Neural cell (in vitro differentiated cells): ENCODE data around the gene ST3GAL5. TPM values are rescaled to one million over a fixed set of nuclear protein-coding genes. Genes with fewer than 3 reads are reported as not detected.
"Not testable (repeated sequence)": the region's sequence is repeated elsewhere in the genome, so short reads cannot be mapped to it uniquely, and the experiment has no call there.

Experiments
- H2AFZ ChIP-seq: fragments of 200-600, 300-800 bp; sonication (generic), shearing (Covaris generic); 2 replicates; pipeline ENCODE4 v1.6.0; 2014; ENCODE audit warnings: low read depth, mild to moderate bottlenecking, antibody characterized with exemption, low read length, moderate library complexity
- H3F3A ChIP-seq: fragments of 200-600 bp; shearing (Covaris generic); 2 replicates; pipeline ENCODE4 v1.6.1; 2016; ENCODE audit warnings: mild to moderate bottlenecking, moderate library complexity, mixed read lengths, antibody characterized with exemption, low read length; ENCODE audit not compliant: insufficient read depth, poor library complexity, severe bottlenecking
- H3K27ac ChIP-seq: fragments of 200-600, 300-800 bp; sonication (generic), shearing (Covaris generic); 2 replicates; pipeline ENCODE4 v1.5.1; 2014; ENCODE audit warnings: mild to moderate bottlenecking, low read length, moderate library complexity
- H3K27me3 ChIP-seq: fragments of 300-800, 200-600 bp; sonication (generic), shearing (Covaris generic); 2 replicates; pipeline ENCODE4 v1.6.0; 2014; ENCODE audit warnings: mild to moderate bottlenecking, low read depth, low read length, moderate library complexity; ENCODE audit not compliant: insufficient read depth
- H3K36me3 ChIP-seq: fragments of 300-800, 200-600 bp; sonication (generic), shearing (Covaris generic); 2 replicates; pipeline ENCODE4 v1.5.1; 2014; ENCODE audit warnings: mild to moderate bottlenecking, antibody characterized with exemption, low read length, moderate library complexity; ENCODE audit not compliant: insufficient read depth
- H3K4me2 ChIP-seq: fragments of 300-800, 200-600 bp; sonication (generic), shearing (Covaris generic); 2 replicates; pipeline ENCODE4 v1.6.0; 2014; ENCODE audit warnings: mild to moderate bottlenecking, low read length
- H3K4me3 ChIP-seq: fragments of 300-800, 200-600 bp; sonication (generic), shearing (Covaris generic); 2 replicates; pipeline ENCODE4 v1.5.1; 2014; ENCODE audit warnings: mild to moderate bottlenecking, low read length, moderate library complexity
- H3K79me2 ChIP-seq: fragments of 200-600 bp; shearing (Covaris generic); replicated peaks from 2 replicates; pipeline ENCODE4 v1.6.0; 2014; ENCODE audit warnings: mild to moderate bottlenecking, low read length, moderate library complexity; ENCODE audit not compliant: insufficient read depth
- H3K9ac ChIP-seq: fragments of 300-800, 200-600 bp; sonication (generic), shearing (Covaris generic); 2 replicates; pipeline ENCODE4 v1.6.1; 2016; ENCODE audit warnings: mild to moderate bottlenecking, low read length, mixed read lengths
- H3K9me2 ChIP-seq: fragments of 200-600 bp; shearing (Covaris generic); 2 replicates; pipeline ENCODE4 v1.6.1; 2016; ENCODE audit warnings: mild to moderate bottlenecking, low read length, mixed read lengths; ENCODE audit not compliant: insufficient read depth
- H3K9me3 ChIP-seq: fragments of 200-600, 300-800 bp; sonication (generic), shearing (Covaris generic); 2 replicates; pipeline ENCODE4 v1.6.1; 2016; ENCODE audit warnings: mild to moderate bottlenecking, mixed run types, low read length, moderate library complexity, mixed read lengths
- H4K20me1 ChIP-seq: fragments of 200-600 bp; shearing (Covaris generic); 2 replicates; pipeline ENCODE4 v1.6.1; 2016; ENCODE audit warnings: mild to moderate bottlenecking, mixed run types; ENCODE audit not compliant: insufficient read depth
- CTCF ChIP-seq: fragments of 450-650 bp; IDR thresholded peaks from 2 replicates; pipeline ENCODE4 v1.5.1; 2014; ENCODE audit warnings: antibody characterized with exemption, mild to moderate bottlenecking, moderate library complexity; ENCODE audit not compliant: poor library complexity, severe bottlenecking
- EP300 ChIP-seq: fragments of 450-650 bp; conservative IDR thresholded peaks from 2 replicates; pipeline ENCODE4 v1.6.1; 2014; ENCODE audit warnings: antibody characterized with exemption, mild to moderate bottlenecking, moderate library complexity; ENCODE audit not compliant: poor library complexity, severe bottlenecking
- EZH2 ChIP-seq: fragments of 200-600, 300-800 bp; shearing (Covaris generic), sonication (generic); IDR thresholded peaks from 2 replicates; pipeline ENCODE4 v1.6.1; 2014; ENCODE audit warnings: antibody characterized with exemption, low read length, borderline replicate concordance, mild to moderate bottlenecking; ENCODE audit not compliant: insufficient read depth, poor library complexity, severe bottlenecking
- MXI1 ChIP-seq: fragments of 450-650 bp; conservative IDR thresholded peaks from 2 replicates; pipeline ENCODE4 v1.6.1; 2014; ENCODE audit warnings: antibody characterized with exemption, mild to moderate bottlenecking; ENCODE audit not compliant: poor library complexity, severe bottlenecking
- POLR2AphosphoS5 ChIP-seq: IDR thresholded peaks from 2 replicates; pipeline ENCODE4 v1.6.1; 2012
- RAD21 ChIP-seq: fragments of 450-650 bp; conservative IDR thresholded peaks from 2 replicates; pipeline ENCODE4 v1.6.1; 2014; ENCODE audit warnings: antibody characterized with exemption, mild to moderate bottlenecking, moderate library complexity
- REST ChIP-seq: IDR thresholded peaks from 2 replicates; pipeline ENCODE4 v1.6.1; 2012; ENCODE audit warnings: borderline replicate concordance
- SMC3 ChIP-seq: fragments of 450-650 bp; conservative IDR thresholded peaks from 2 replicates; pipeline ENCODE4 v1.6.1; 2014; ENCODE audit warnings: antibody characterized with exemption, mild to moderate bottlenecking, moderate library complexity; ENCODE audit not compliant: poor library complexity
- TAF1 ChIP-seq: IDR thresholded peaks from 2 replicates; pipeline ENCODE4 v1.6.1; 2012; ENCODE audit warnings: low read depth
- polyA plus RNA-seq: library from polyadenylated mRNA; depleted of rRNA; stranded (reverse); fragments of >200 nt; gene quantifications from 2 replicates; pipeline ENCODE4 v1.2.3, GENCODE V29; 2014

ST3GAL5 gene
- polyA plus RNA-seq, 1 donor from 2014 or later: 55.6 TPM

GRCh38 chr2:85880716-85881328 lies 8.0 kb downstream of the ST3GAL5 start:
- H3K4me3 ChIP-seq, H3K79me2 ChIP-seq, H3K9ac ChIP-seq, H3F3A ChIP-seq, H2AFZ ChIP-seq, H3K36me3 ChIP-seq, H3K27ac ChIP-seq, H3K27me3 ChIP-seq, H3K4me2 ChIP-seq, H4K20me1 ChIP-seq, H3K9me2 ChIP-seq, H3K9me3 ChIP-seq: not testable (repeated sequence)

- no peak overlapping the region for H3K4me2 ChIP-seq
- no peaks in the 10 kb centered on the region for H3K79me2 ChIP-seq
- no peaks in the 10 kb centered on the region for H3K27me3 ChIP-seq
- H3F3A ChIP-seq: no peaks in the 10 kb centered on the region
- no peaks in the 10 kb centered on the region for H3K36me3 ChIP-seq
- H3K27ac ChIP-seq: no peak overlapping the region
- TF ChIP-seq SMC3 (no peak), TAF1 (no peak), REST (no peak), EZH2 (no peak), EP300 (no peak), POLR2AphosphoS5 (no peak), MXI1 (no peak)
- no peaks in the 10 kb centered on the region for H3K9me2 ChIP-seq
- no peak overlapping the region for H2AFZ ChIP-seq
- H3K4me3 ChIP-seq: no peak overlapping the region
- no peak overlapping the region for H3K9ac ChIP-seq
- H3K9me3 ChIP-seq: no peaks in the 10 kb centered on the region
- no peaks in the 10 kb centered on the region for H4K20me1 ChIP-seq
Measured at GRCh38 chr2:85878719-85879370, 9.9 kb downstream of the ST3GAL5 start.

GRCh38 chr2:85875350-85876050 lies 13.3 kb downstream of the ST3GAL5 start:
- TF ChIP-seq EZH2: no peak
- TF ChIP-seq RAD21: no peak
- TF ChIP-seq CTCF: no peak
- TF ChIP-seq POLR2AphosphoS5: no peak
- no peak for TF ChIP-seq MXI1
- TF ChIP-seq TAF1: no peak
- no peak for TF ChIP-seq SMC3
- no peak for TF ChIP-seq REST
- TF ChIP-seq EP300: no peak

More at GRCh38 chr2:85875350-85876050, 13.3 kb downstream of the ST3GAL5 start:
- Histone ChIP-seq H3K4me3 (no peak overlapping the region), H3K4me2 (no peak overlapping the region), H3K79me2 (no peaks in the 10 kb centered on the region), H3F3A (no peaks in the 10 kb centered on the region), H3K9me3 (no peaks in the 10 kb centered on the region), H2AFZ (no peak overlapping the region), H3K27ac (no peak overlapping the region), H3K27me3 (no peaks in the 10 kb centered on the region), H3K9me2 (no peaks in the 10 kb centered on the region), H3K36me3 (no peaks in the 10 kb centered on the region), H4K20me1 (no peaks in the 10 kb centered on the region), H3K9ac (no peak overlapping the region)
